GM19438 (cell line): ENCODE data around the gene HADHB.
"Not testable (repeated sequence)": the region's sequence is repeated elsewhere in the genome, so short reads cannot be mapped to it uniquely, and the experiment has no call there.

Source experiments
- ATAC-seq: cut with Tn5 transposase; IDR thresholded peaks from one replicate; pipeline ENCODE4 v1.9.1; 2021; ENCODE audit warnings: low read depth; ENCODE audit not compliant: unreplicated experiment

Gene HADHB

GRCh38 chr2:26243470-26244308 is 1.1 kb upstream of the HADHB start:
- ATAC-seq, result no peak

- ATAC-seq, result peak; percentile 8
Measured at GRCh38 chr2:26245231-26245732, 543 bp downstream of the HADHB start.

- no peak for ATAC-seq
Measured at GRCh38 chr2:26245810-26246209, 1.1 kb downstream of the HADHB start.

GRCh38 chr2:26246818-26247217 is 2.1 kb downstream of the HADHB start:
- ATAC-seq, result no peak

GRCh38 chr2:26249625-26250024 is 4.9 kb downstream of the HADHB start:
- ATAC-seq, result no peak

GRCh38 chr2:26251893-26252292 is 7.2 kb downstream of the HADHB start:
- ATAC-seq, result no peak

- no peak for ATAC-seq
Measured at GRCh38 chr2:26255759-26256384, 11.1 kb downstream of the HADHB start.

- not testable (repeated sequence) for ATAC-seq
Measured at GRCh38 chr2:26258836-26259235, 14.1 kb downstream of the HADHB start.

- ATAC-seq, result no peak
Measured at GRCh38 chr2:26268213-26268612, 23.5 kb downstream of the HADHB start.

GRCh38 chr2:26268670-26269385 is 24.1 kb downstream of the HADHB start:
- ATAC-seq, result not testable (repeated sequence)

GRCh38 chr2:26269571-26270158 is 24.9 kb downstream of the HADHB start:
- no peak for ATAC-seq

- ATAC-seq, result no peak
Measured at GRCh38 chr2:26270373-26270772, 25.6 kb downstream of the HADHB start.

- no peak for ATAC-seq
Measured at GRCh38 chr2:26273501-26273900, 28.8 kb downstream of the HADHB start.

GRCh38 chr2:26274058-26274613 is 29.4 kb downstream of the HADHB start:
- no peak for ATAC-seq

- ATAC-seq, result no peak
Measured at GRCh38 chr2:26276484-26277227, 31.9 kb downstream of the HADHB start.

- no peak for ATAC-seq
Measured at GRCh38 chr2:26279886-26280285, 35.1 kb downstream of the HADHB start.

GRCh38 chr2:26281226-26281625 is 36.5 kb downstream of the HADHB start:
- no peak for ATAC-seq

- no peak for ATAC-seq
Measured at GRCh38 chr2:26283606-26284005, 38.9 kb downstream of the HADHB start.

- no peak for ATAC-seq
Measured at GRCh38 chr2:26284132-26284531, 39.4 kb downstream of the HADHB start.

- no peak for ATAC-seq
Measured at GRCh38 chr2:26285931-26286330, 41.2 kb downstream of the HADHB start.
